Activated CD4-positive, alpha-beta T cell treated with anti-CD3 and anti-CD28 coated beads, Interleukin-2, Interleukin-6, amounts not matched to agents 100 ng/mL and 50 ng/mL, durations not matched to agents 16 hours and 8 hours (primary cell): Measurements from ENCODE around the gene BACH2.
"Not testable (repeated sequence)": the region's sequence is repeated elsewhere in the genome, so short reads cannot be mapped to it uniquely, and the experiment has no call there.

Source experiments
- DNase-seq: peaks from one replicate; pipeline ENCODE4 v3.0.0-alpha.2; 2020

BACH2 gene

DNA sequence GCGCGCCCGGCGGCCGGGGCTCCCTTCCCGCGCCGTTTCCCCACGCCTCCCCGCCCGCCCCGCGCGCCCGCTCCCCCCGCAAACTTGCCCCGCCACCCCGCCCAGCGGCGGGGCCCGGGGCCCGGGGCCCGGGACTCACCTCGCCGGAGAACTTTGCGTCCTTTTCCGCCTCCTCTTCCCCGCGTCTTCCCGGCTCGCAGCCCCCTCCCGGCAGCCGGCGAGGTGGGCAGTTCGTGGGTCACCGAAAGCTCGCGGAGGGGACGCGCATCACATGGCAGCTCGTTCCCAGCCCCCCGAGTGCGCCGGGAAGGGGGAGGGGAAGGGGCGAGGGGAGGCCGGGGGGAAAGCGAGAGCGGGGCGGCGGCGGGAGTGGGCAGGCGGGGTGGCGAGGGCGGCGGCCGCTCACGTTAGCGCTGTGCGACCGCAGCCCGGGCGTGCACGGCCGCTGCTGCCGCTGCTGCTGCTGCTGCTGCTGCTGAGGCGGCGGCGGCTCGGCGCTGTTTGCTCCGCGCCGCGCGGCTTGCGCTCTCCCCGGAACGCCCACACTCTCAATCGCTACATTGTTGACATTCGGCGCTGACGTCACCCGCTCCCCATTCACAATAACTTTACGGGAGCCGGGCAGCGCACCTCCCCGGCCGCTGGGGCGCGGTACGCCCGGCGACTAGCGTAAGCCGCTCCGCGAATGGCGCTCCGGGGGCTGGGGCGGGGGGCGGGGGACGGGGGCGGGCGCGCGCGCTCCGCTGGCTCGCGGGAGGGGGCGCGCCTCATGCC is at the start of gene BACH2:
Gene BACH2, minus strand, starts transcription at position 503 of the 774 bp plus-strand sequence. CDS start 287,999 bp downstream, outside the sequence.
- DNase-seq = peak; percentile 90

GRCh38 chr6:90343576-90343975 is 46.9 kb upstream of the BACH2 start:
- no peak for DNase-seq

GRCh38 chr6:90338409-90338808 is 41.8 kb upstream of the BACH2 start:
- DNase-seq = no peak

- DNase-seq = no peak
These were observed 39.8 kb upstream of the BACH2 start for GRCh38 chr6:90336388-90336947.

DNA sequence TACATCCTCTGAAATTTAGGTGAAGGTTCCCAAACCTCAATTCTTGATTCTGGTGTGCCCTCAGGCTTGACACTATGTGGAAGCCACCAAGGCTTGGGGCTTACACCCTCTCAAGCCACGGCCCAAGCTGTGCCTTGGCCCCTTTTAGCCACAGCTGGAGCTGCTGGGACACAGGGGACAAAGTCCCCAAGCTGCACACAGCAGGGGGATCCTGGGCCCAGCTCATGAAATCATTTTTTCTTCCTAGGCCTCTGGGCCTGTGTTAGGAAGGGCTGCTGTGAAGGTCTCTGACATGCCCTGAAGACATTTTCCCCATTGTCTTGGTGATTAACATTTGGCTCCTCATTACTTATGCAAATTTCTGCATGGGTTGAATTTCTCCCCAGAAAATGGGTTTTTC is 37.3 kb upstream of the BACH2 start:
- DNase-seq = no peak

DNA sequence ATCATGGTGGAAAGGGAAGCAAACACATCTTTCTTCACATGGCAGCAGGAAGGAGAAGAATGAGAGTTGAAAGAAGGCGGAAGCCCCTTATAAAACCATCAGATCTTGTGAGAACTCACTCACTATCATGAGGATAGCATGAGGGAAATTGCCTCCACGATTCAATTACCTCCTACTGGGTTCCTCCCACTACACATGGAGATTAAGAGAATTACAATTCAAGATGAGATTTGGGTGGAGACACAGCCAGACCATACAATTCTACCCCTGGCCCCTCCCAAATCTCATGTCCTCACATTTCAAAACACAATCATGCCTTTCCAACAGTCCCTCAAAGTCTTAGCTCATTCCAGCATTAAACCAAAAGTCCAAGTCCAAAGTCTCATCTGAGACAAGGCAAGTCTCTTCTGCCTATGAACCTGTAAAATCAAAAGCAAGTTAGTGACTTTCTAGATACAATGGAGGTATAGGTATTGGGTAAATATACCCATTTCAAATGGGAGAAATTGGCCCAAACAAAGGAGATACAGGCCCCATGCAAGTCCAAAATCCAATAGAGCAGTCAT is 36.4 kb upstream of the BACH2 start:
- not testable (repeated sequence) for DNase-seq

- DNase-seq = no peak
These were observed 32.9 kb upstream of the BACH2 start for GRCh38 chr6:90329386-90330077.

GRCh38 chr6:90328004-90328403 is 31.4 kb upstream of the BACH2 start:
- no peak for DNase-seq

GRCh38 chr6:90326404-90327057 is 29.9 kb upstream of the BACH2 start:
- no peak for DNase-seq

GRCh38 chr6:90323706-90324105 is 27.1 kb upstream of the BACH2 start:
- no peak for DNase-seq

GRCh38 chr6:90322976-90323474 is 26.4 kb upstream of the BACH2 start:
- no peak for DNase-seq

DNA sequence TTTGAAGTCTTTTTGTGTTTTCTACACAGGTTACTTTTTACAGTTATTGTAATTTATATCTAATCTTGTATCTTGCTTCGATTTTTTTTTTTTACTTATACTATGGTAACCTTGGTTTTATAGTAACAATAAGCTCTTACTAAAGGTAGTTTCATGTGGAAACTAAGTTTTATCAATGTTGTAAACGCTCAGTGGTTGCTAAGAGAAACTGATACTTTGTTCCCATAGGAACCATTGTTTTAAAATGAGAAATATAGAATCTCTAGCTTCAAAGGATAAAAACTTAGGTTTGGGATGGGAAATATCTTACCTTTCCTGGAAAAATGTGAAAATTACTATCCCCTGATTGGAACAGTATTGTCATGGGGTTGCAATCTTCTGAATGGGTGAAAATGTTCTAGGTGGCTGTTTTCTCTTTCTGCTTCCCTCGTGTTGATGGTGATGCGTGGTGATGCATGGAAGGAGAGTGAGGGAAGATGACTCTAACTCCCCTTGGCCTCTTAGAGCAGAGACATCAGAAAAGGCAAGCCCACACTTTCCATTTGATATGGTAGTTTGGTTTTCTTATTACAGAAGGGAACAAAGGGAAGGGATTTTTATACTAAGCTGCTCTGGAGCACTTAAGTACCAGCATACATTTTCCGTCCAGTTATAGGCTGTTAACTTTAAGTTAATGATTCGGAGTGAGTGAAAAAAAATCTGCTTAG is 23.5 kb upstream of the BACH2 start:
- DNase-seq = no peak

DNA sequence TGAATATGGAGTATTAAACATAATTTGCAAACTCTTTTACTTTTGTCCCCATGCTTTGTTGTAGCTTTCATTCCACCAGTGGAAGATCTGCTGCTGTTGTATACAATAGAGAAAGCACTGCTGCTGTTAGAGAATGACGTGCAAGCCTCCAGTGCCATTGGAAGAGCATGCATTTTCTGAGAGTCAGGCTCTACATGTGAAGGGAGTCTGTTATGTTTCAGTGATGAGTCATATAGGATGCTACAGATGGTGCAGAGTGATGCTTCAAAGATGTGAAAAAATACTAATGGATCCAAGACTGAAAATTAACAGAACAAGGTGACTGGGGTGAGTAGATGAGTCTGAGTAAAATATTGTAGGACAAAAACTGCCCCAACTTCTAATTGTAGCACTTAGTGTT is 22.4 kb upstream of the BACH2 start:
- peak; percentile 47 for DNase-seq

- DNase-seq = no peak
These were observed 19.3 kb upstream of the BACH2 start for GRCh38 chr6:90315986-90316385.

DNA sequence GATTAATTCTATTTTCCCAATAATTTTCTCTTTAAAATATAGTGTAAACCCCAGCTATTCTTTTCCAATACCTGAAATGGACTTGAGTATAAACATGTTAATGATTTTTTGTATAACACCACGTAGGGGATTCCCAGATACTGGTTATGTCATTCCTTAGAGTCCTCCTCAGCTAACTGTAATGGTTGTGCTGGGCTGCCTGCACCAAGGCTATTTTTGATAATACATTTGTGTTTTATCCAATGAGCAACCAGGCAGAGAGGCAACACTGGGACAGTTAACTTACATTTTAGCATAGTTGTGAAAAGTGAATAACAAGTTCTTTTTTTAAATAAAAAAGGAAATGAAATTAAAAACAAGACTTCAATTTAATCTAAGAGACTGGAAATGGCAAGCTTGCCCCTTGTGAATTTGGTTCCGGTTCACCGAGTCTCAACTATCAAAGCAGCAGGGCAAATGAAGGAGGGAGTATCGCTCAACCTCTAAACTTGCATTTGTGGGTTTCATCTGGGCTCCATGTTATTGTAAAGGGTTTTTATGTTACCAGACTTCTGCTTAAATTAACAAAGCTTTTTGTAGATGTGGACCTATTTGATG is 18.8 kb upstream of the BACH2 start:
- no peak for DNase-seq

DNA sequence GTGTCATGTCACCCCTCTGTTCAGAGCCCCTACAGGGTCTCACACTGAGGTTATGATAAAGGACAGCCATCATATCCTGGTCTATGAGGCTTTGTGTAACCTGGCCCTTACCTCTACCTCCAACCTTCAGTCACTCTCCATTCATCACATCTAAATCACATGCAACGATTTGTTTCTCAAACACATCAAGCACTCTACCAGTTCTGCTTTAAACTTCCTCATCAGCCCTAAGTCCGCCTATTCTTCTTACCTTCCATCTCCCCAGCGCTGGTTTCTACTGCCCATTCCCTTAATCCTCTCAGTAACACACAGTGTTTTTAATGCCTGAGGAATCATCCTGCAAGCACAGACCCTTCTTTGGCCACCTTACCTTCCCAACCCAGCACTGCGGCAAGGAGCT is 17.9 kb upstream of the BACH2 start:
- no peak for DNase-seq

DNA sequence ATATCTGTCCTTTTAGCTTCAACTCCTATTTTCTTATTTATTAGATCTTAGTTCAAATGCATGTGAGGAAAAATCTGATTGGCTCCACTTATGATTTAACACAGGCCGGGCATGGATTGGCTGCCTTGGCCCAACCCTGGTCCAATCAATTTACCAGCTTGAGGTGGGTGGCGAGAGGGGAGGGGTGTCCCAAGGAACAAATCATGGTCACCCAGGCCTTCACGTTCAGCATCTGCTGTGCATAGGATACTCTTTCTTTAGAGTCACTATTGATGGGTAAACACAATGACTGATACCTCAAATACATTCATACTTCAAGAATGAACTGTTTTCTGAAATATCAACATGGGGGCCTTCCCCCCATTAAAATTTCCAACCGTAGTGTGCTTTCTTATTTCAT is 14.9 kb upstream of the BACH2 start:
- DNase-seq = no peak

- no peak for DNase-seq
These were observed 9.3 kb upstream of the BACH2 start for GRCh38 chr6:90305800-90306448.

- no peak for DNase-seq
These were observed 7.7 kb upstream of the BACH2 start for GRCh38 chr6:90304308-90304707.

DNA sequence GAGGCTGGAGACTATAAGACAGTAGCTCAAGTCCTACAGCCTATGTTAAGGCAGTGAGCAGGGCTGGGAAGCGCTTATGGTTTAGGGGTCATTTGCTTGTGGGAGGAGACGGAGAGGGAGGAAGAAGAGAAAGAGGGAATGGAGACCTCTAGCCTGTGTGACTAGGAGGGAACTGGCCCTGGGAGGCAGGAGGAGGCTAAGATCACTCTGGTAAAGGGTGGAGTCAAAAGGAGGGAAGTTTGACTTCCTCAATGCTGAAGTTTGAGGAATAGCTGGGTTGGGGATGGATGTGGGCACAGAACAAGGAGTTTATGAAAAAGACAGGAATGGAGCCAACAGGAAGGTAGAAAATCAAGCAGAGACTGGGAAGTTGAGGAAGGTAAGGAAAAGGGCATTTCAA is 6.4 kb upstream of the BACH2 start:
- no peak for DNase-seq

DNA sequence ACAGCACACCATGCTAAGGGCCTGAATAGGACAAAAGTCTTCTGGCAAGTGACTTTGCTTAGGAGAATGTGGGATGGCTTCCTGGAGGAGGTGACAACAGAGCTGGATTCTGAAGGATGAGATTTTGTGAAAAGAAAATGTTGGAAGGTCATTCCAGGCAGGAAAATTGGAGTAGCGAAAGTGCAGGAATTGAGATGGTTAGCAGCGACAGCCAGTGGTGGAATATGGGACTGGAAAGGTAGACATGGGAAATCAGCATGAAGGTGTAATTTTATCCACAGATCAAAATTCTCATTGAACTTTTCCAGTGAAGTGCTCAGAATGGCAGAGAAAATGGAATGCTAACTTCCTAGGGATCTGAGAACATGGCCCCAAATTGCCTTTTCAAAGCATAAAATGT is 5.7 kb upstream of the BACH2 start:
- DNase-seq = no peak
